Measurements from ENCODE around the gene SMPX. TPM values are rescaled to one million over a fixed set of nuclear protein-coding genes. Genes with fewer than 3 reads are reported as not detected.
A peak's percentile ranks its signal among the peaks of the same experiment; 100 is the strongest.

The SMPX gene
- total RNA-seq (2021) (not detected in 2 replicates), Bru-seq, nascent RNA (percentile 9 among the genes with signal in this experiment), BruChase-seq, experiment 1, labeled RNA remaining after a 2-hour chase (percentile 5 among the genes with signal in this experiment), BruChase-seq, experiment 2, labeled RNA remaining after a 6-hour chase (percentile 2 among the genes with signal in this experiment)
- long read RNA-seq = 0 reads

- no peak within 1 kb of the TSS for H2AFZ ChIP-seq
These were observed at the start of gene SMPX for GRCh38 chrX:21757960-21758359. SMPX (minus strand) TSS chrX:21758116; CDS start chrX:21754290, 3,826 bp downstream.

GRCh38 chrX:21806691-21807090, 48.8 kb upstream of the SMPX start:
- H3F3A ChIP-seq (ENCODE audit: insufficient read depth, low read depth) = no peaks in the 10 kb centered on the region
- H3K9me3 ChIP-seq (ENCODE audit: insufficient read depth, low read depth) = no peaks in the 10 kb centered on the region
- H2AFZ ChIP-seq = no peak overlapping the region
- peak in 1 of 2 experiments; percentile 45 for DNase-seq
- H4K20me1 ChIP-seq (ENCODE audit: insufficient read depth) = no peaks in the 10 kb centered on the region
- H3K9me2 ChIP-seq (ENCODE audit: insufficient read depth) = no peaks in the 10 kb centered on the region
- no peaks in the 10 kb centered on the region for H3K4me1 ChIP-seq (replicated peaks; ENCODE audit: insufficient read depth)
- H3K27me3 ChIP-seq (ENCODE audit: insufficient read depth, low read depth) = no peaks in the 10 kb centered on the region
- CTCF ChIA-PET = interaction anchor here (0.6 kb wide), 1 partner anchor 118 kb away, joined by 4 read pairs; no protein-coding TSS in a partner anchor
- POLR2A ChIA-PET (ENCODE audit: unreplicated experiment) = no interaction called here
- no peak overlapping the region for H3K4me2 ChIP-seq
- H3K36me3 ChIP-seq (ENCODE audit: low read depth) = no peaks in the 10 kb centered on the region
- no TSS peak for BruUV-seq (replicated peaks)
- intact Hi-C loops (cut with micrococcal nuclease; ENCODE audit: unreplicated experiment) = no loop called here
- H3K27ac ChIP-seq = no peak overlapping the region
- TF ChIP-seq EZH2 (IDR thresholded peaks at IDR 0.05; ENCODE audit: low read depth) (no peak), CTCF (conservative IDR thresholded peaks at IDR 0.05) (no peak)
- no peaks in the 10 kb centered on the region for H3K79me2 ChIP-seq (ENCODE audit: low read depth)
- H3K4me3 ChIP-seq = no peak overlapping the region

More at GRCh38 chrX:21757960-21758359, at the start of gene SMPX:
- no peaks in the 10 kb centered on the region for H3K79me2 ChIP-seq (ENCODE audit: low read depth)
- H3K9me3 ChIP-seq (ENCODE audit: insufficient read depth, low read depth) = no peaks in the 10 kb centered on the region
- H3K9me2 ChIP-seq (ENCODE audit: insufficient read depth) = no peaks in the 10 kb centered on the region
- DNase-seq = no peak
- H3K27me3 ChIP-seq (ENCODE audit: insufficient read depth, low read depth) = no peaks in the 10 kb centered on the region
- H3K27ac ChIP-seq = no peak within 1 kb of the TSS
- H3K4me1 ChIP-seq (replicated peaks; ENCODE audit: insufficient read depth) = no peaks in the 10 kb centered on the region
- H3F3A ChIP-seq (ENCODE audit: insufficient read depth, low read depth) = no peaks in the 10 kb centered on the region
- no peaks in the 10 kb centered on the region for H3K36me3 ChIP-seq (ENCODE audit: low read depth)
- no peak within 1 kb of the TSS for H3K4me3 ChIP-seq
- ChIA-PET POLR2A (ENCODE audit: unreplicated experiment) (no interaction called here), CTCF (no interaction called here)
- intact Hi-C loops (cut with micrococcal nuclease; ENCODE audit: unreplicated experiment) = no loop called here
- BruUV-seq (replicated peaks) = no TSS peak
- TF ChIP-seq EZH2 (IDR thresholded peaks at IDR 0.05; ENCODE audit: low read depth) (no peak), CTCF (conservative IDR thresholded peaks at IDR 0.05) (no peak)
- no peak within 1 kb of the TSS for H3K4me2 ChIP-seq
- H4K20me1 ChIP-seq (ENCODE audit: insufficient read depth) = no peaks in the 10 kb centered on the region

- no TSS peak for BruUV-seq (replicated peaks)
- H3K9me2 ChIP-seq (ENCODE audit: insufficient read depth) = no peaks in the 10 kb centered on the region
- no peaks in the 10 kb centered on the region for H3F3A ChIP-seq (ENCODE audit: insufficient read depth, low read depth)
- no peak overlapping the region for H3K27ac ChIP-seq
- POLR2A ChIA-PET (ENCODE audit: unreplicated experiment) = no interaction called here
- CTCF ChIA-PET = no interaction called here
- H3K9me3 ChIP-seq (ENCODE audit: insufficient read depth, low read depth) = no peaks in the 10 kb centered on the region
- no peaks in the 10 kb centered on the region for H3K79me2 ChIP-seq (ENCODE audit: low read depth)
- H3K4me2 ChIP-seq = no peak overlapping the region
- no peaks in the 10 kb centered on the region for H3K27me3 ChIP-seq (ENCODE audit: insufficient read depth, low read depth)
- H3K36me3 ChIP-seq (ENCODE audit: low read depth) = no peaks in the 10 kb centered on the region
- H2AFZ ChIP-seq = no peak overlapping the region
- intact Hi-C loops (cut with micrococcal nuclease; ENCODE audit: unreplicated experiment) = no loop called here
- H4K20me1 ChIP-seq (ENCODE audit: insufficient read depth) = no peaks in the 10 kb centered on the region
- no peak for TF ChIP-seq EZH2 (IDR thresholded peaks at IDR 0.05; ENCODE audit: low read depth)
- no peak for TF ChIP-seq CTCF (conservative IDR thresholded peaks at IDR 0.05)
- no peak overlapping the region for H3K4me3 ChIP-seq
- no peaks in the 10 kb centered on the region for H3K4me1 ChIP-seq (replicated peaks; ENCODE audit: insufficient read depth)
- no peak for DNase-seq
These were observed 44.9 kb upstream of the SMPX start for GRCh38 chrX:21802839-21803238.
